ENCODE measurements around the gene SLC38A6.

SLC38A6 gene

GRCh38 chr14:60980811-60981632 is at the start of gene SLC38A6, which contains the start of gene TRMT5:
Gene SLC38A6, plus strand, starts transcription at chr14:60981245. Its CDS starts 33 bp downstream, at chr14:60981278.
Gene TRMT5, minus strand, starts transcription at chr14:60981079. Its CDS starts 106 bp downstream, at chr14:60980973.
- DNase-seq: peak; percentile 89

DNA sequence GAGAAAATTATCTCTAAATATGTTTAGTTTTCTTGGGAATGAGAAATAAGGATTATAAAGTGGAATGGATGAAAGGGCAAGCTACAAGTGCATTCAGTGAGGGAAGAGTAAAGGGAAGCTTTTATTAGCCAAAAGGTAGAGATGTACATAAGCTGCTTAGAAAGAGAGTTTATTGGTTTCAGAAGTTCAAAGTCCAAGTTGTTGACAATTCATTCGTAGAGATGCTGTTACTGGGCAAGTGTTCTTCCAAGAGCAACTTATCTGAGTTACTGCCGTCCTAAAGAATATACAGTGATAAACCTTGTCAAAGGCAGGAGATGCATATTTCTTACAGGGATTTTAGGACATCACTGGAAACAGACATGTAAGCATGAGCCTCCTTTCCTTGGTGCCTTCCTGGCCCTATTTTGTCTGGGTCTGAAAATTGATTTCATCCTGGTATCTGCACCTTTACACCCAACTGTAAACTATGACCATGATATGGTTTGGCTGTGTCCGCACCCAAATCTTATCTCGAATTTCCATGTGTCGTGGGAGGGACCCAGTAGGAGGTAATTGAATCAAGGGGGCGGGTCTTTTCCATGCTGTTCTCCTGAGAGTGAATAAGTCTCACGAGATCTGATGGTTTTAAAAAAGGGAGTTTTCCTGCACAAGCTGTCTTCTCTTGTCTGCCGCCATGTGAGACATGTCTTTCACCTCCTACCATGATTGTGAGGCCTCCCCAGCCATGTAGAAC is 47.0 kb upstream of the SLC38A6 start:
- no peak for DNase-seq

DNA sequence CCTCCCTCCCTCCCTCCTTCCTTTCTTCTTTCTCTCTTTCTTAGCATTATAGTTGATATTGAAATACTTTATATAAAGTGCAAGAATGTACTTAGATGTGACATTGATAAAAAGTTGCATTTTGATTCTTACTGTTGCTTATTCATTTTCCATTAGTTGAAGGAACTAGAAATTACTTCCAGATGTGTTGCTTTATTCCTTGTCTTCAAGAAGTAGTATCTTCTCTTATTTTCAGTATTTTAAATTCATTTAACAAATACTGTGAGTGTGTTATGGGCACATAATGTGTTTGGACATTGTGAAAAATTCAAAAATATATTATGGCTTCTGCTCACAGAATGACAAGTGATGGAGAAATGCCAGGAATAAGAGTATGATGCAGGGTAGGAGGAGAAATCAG is 45.7 kb upstream of the SLC38A6 start:
- DNase-seq: no peak

- no peak for DNase-seq
Observed at GRCh38 chr14:60943637-60944032, 37.4 kb upstream of the SLC38A6 start.

- DNase-seq: no peak
Observed at GRCh38 chr14:60944204-60944603, 36.8 kb upstream of the SLC38A6 start.

- no peak for DNase-seq
Observed at GRCh38 chr14:60945984-60946383, 35.1 kb upstream of the SLC38A6 start.

DNA sequence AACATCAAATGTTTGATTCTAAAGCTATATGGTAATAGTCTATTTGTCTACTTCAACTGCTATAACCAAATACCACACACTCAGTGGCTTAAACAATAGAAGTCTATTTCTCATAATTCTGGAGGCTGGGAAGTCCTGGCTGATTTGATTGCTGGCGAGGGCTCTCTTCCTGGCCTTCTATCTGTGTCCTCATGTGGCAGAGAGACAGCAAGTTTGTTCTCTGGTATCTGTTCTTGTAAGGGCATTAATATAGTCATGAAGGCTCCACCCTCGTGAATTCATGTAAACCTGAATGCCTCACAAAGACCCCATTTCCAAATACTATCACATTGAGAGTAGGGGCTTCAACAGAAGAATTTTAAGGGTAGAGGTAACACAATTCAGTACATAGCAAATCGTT is 34.3 kb upstream of the SLC38A6 start:
- DNase-seq: no peak

- no peak for DNase-seq
Observed at GRCh38 chr14:60951776-60952435, 29.1 kb upstream of the SLC38A6 start.

DNA sequence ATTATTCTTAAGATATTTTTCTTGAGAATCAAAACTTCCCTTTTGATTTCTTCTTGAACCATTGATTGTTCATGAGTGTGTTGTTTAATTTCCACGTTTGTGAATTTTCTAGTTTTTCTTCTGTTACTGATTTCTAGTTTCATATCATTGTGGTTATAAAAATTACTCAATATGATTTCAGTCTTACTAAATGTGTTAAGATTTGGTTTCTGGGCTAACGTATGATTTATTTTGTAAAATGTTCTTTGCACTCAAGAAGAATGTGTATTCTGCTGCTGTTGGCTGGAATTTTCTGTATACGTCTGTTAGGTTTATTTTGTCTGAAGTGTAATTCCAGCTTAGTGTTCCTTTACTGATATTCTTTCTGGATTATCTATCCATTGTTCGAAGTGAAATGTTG is 24.8 kb upstream of the SLC38A6 start:
- no peak for DNase-seq

- no peak for DNase-seq
Observed at GRCh38 chr14:60956632-60957031, 24.4 kb upstream of the SLC38A6 start.

DNA sequence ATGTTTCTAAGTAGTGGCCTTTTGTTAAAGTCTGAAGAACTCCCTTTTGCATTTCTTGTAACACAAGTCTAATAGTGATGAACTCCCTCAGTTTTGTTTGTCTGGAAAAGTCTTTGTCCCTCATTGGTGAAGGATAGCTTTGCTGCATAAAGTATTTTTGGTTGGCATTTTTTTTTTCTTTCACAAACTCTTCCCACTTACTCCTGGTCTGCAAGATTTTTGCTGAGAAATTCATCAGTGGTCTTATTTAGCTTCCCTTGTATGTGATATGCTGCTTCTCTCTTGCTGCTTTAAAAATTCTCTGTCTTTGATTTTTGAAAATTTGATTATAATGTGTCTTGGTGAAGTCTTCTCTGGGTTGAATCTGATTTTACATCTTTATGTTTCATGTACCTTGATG is 22.9 kb upstream of the SLC38A6 start:
- DNase-seq: no peak

- no peak for DNase-seq
Observed at GRCh38 chr14:60963761-60964160, 17.3 kb upstream of the SLC38A6 start.

- DNase-seq: no peak
Observed at GRCh38 chr14:60964904-60965303, 16.1 kb upstream of the SLC38A6 start.

GRCh38 chr14:60965402-60965801 is 15.6 kb upstream of the SLC38A6 start:
- DNase-seq: no peak

DNA sequence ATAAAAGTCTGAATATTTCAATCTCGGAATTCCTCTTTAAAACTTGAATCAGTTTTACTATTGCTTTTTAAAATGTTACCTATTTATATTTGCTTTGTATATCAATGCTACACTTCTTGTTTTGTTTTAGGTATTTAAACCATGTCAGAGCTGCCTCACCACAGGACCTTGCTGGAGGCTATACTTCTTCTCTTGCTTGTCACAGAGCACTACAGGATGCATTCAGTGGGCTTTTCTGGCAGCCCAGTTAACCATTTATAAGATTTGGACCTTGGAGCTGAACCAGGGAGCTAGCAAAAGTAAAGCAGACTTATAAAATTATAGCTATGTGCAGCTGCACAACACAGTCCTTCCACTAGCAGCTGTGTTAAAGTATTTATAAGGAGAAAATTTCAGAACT is 12.9 kb upstream of the SLC38A6 start:
- no peak for DNase-seq

GRCh38 chr14:60968671-60969070 is 12.4 kb upstream of the SLC38A6 start:
- DNase-seq: no peak

- DNase-seq: no peak
Observed at GRCh38 chr14:60970146-60970545, 10.9 kb upstream of the SLC38A6 start.

GRCh38 chr14:60971271-60971670 is 9.8 kb upstream of the SLC38A6 start:
- DNase-seq: no peak

DNA sequence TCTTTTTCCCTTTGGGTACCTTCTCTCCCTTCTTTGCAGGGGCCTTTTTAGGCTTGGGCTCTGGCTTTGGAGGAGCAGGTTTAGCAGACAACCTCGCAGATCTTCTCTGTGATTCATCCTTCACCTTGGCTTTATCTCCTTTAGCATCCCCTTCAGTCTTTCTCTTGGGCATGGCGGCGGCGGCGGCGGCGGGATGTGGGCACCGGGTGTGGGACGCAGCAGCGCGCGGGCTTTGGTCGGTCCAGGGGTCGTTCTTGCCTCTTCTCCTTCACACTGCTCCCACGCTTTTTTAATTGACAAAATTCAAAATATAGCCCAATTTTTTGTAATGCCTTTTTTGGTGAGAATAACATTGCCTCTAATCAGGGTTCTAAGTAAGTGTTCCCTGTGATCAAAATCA is 8.8 kb upstream of the SLC38A6 start:
- DNase-seq: no peak

DNA sequence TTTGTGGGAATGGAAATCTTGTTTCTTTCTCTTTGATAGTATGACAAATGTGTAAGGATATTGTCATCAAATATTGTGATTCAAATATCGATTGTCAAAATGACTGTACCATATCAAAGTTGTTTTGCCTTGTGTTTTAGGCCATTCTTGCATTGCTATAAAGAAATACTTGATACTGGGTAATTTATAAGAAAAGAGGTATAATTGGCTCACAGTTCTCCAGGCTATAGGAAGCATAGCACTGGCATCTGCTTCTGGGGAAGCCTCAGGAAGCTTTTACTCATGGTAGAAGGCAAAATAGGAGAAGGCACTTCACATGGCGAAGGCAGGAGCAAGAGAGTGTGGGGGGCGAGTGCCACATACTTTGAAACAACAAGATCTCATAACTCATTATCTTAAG is 8.0 kb upstream of the SLC38A6 start:
- DNase-seq: no peak

- DNase-seq: no peak
Observed at GRCh38 chr14:60974090-60974651, 6.9 kb upstream of the SLC38A6 start.

- no peak for DNase-seq
Observed at GRCh38 chr14:60975551-60975950, 5.5 kb upstream of the SLC38A6 start.

GRCh38 chr14:60977847-60978246 is 3.2 kb upstream of the SLC38A6 start:
- DNase-seq: no peak
